Keratinocyte (primary cell): ENCODE results near the gene AGPAT3.

ENCODE experiments used
- EZH2 ChIP-seq: IDR thresholded peaks from one replicate; pipeline ENCODE4 v1.6.1; 2012; ENCODE audit warnings: inconsistent platforms, mild to moderate bottlenecking, low read length, moderate library complexity
- TF ChIP-seq, protein P1 (sequence below), 3 experiments: IDR thresholded peaks in 1 of 3; conservative IDR thresholded peaks in 1 of 3; optimal IDR thresholded peaks in 1 of 3; 2 replicates in 2 of 3; 3 replicates in 1 of 3; pipeline versions ENCODE3 to v1.5.1; 2011; ENCODE audit warnings: low read length in 3 of 3, mild to moderate bottlenecking in 3 of 3, moderate library complexity in 2 of 3, control low read depth in 1 of 3, inconsistent platforms in 1 of 3; ENCODE audit not compliant: insufficient read depth in 2 of 3; ENCODE audit errors: extremely low read depth in 1 of 3

DNA sequence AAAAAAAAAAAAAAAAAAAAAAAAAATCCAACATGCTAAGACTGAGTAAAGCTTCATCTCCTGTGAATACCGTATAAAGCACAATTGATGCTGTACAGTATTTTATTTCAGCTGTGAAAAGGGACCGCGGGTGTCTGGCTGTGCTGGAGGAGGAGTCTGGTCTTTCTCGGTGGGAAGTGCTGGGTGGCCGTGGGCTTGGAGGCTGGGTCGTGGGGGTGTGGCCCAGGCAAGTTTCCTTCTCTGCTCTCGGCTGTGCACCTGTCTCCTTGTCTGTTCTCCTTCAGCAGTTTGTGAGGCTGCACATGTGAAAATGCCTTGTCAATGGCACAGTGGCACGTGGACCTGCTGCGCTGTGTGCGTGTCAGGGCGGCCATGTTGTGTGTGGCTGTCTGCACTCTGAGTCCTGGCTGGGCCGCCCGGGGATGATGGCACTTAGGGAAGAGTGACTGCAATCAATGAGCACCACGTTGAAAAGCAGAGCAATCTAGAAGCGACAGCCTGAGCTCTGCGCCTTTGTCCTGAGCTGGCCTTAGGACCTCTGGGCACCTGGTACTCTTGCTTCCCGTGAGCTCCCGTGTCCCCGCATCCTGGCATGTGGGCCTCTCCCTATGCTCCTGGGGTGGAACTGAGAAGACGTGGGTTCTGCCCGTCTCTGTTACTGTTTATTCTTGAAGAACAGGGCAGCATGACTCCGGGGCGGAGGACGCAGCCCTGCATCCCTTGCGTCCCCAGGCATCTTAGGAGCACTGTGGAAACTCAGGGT, 14.5 kb downstream of the AGPAT3 start:
- TF ChIP-seq, protein P1, sequence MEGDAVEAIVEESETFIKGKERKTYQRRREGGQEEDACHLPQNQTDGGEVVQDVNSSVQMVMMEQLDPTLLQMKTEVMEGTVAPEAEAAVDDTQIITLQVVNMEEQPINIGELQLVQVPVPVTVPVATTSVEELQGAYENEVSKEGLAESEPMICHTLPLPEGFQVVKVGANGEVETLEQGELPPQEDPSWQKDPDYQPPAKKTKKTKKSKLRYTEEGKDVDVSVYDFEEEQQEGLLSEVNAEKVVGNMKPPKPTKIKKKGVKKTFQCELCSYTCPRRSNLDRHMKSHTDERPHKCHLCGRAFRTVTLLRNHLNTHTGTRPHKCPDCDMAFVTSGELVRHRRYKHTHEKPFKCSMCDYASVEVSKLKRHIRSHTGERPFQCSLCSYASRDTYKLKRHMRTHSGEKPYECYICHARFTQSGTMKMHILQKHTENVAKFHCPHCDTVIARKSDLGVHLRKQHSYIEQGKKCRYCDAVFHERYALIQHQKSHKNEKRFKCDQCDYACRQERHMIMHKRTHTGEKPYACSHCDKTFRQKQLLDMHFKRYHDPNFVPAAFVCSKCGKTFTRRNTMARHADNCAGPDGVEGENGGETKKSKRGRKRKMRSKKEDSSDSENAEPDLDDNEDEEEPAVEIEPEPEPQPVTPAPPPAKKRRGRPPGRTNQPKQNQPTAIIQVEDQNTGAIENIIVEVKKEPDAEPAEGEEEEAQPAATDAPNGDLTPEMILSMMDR (optimal IDR thresholded peaks at IDR 0.05 in 1 of 3, IDR thresholded peaks at IDR 0.05 in 1 of 3, conservative IDR thresholded peaks at IDR 0.05 in 1 of 3; ENCODE audit: extremely low read depth in 1 of 3, insufficient read depth in 2 of 3, low read length in 3 of 3): no peak
- no peak for TF ChIP-seq EZH2
